CD4-positive, alpha-beta memory T cell (primary cell): ENCODE measurements around the gene RBM44. TPM values are rescaled to one million over a fixed set of nuclear protein-coding genes. Genes with fewer than 3 reads are reported as not detected.

Source experiments
- CTCF ChIA-PET: fragments of 350-600 bp; sonication (Branson Sonifier 250); formaldehyde crosslinking; loops from one replicate; lab custom pipeline; 2021; ENCODE audit warnings: inconsistent platforms; ENCODE audit not compliant: partially characterized antibody; lab: Charles Lee
- POLR2A ChIA-PET: fragments of 350-600 bp; sonication (Branson Sonifier 250); formaldehyde crosslinking; loops from one replicate; lab custom pipeline; 2021; ENCODE audit not compliant: partially characterized antibody; lab: Charles Lee
- DNase-seq, 5 donors: peaks; one replicate each; pipeline versions ENCODE4 v3.0.0 to v3.0.0-alpha.2; 2020 to 2022; ENCODE audit warnings: mixed read lengths in 1 of 5
- H3K27ac ChIP-seq: one replicate; pipeline ENCODE4 v1.7.0; 2013; ENCODE audit warnings: low read depth, low read length
- H3K27me3 ChIP-seq: 2 replicates; pipeline ENCODE4 v1.7.0; 2013; ENCODE audit warnings: mild to moderate bottlenecking, low read length, moderate library complexity; ENCODE audit not compliant: insufficient read depth
- H3K36me3 ChIP-seq: 2 replicates; pipeline ENCODE4 v1.7.0; 2013; ENCODE audit warnings: mild to moderate bottlenecking, low read length, moderate library complexity; ENCODE audit not compliant: insufficient read depth
- H3K4me1 ChIP-seq: 2 replicates; pipeline ENCODE4 v1.7.0; 2013; ENCODE audit warnings: mild to moderate bottlenecking, low read length, moderate library complexity; ENCODE audit not compliant: insufficient read depth
- H3K4me3 ChIP-seq, 2 donors: one replicate each; pipeline ENCODE4 v1.7.0; 2013; ENCODE audit warnings: low read length in 2 of 2, mild to moderate bottlenecking in 1 of 2
- H3K9me3 ChIP-seq, 2 donors: one replicate each; pipeline ENCODE4 v1.7.0; 2013; ENCODE audit warnings: low read length in 2 of 2, control low read depth in 1 of 2; ENCODE audit not compliant: control insufficient read depth in 1 of 2
- H3K27ac Mint-ChIP-seq, 7 donors: one replicate each; pipeline ENCODE4 v1.8.0; 2020 to 2021; ENCODE audit warnings: mixed read lengths in 7 of 7, mild to moderate bottlenecking in 6 of 7, inconsistent platforms in 3 of 7, moderate library complexity in 3 of 7
- H3K27me3 Mint-ChIP-seq, 2 donors: one replicate each; pipeline ENCODE4 v1.8.0; 2020 to 2021; ENCODE audit warnings: mixed read lengths in 2 of 2
- H3K36me3 Mint-ChIP-seq, 2 donors: one replicate each; pipeline ENCODE4 v1.8.0; 2020 to 2021; ENCODE audit warnings: mixed read lengths in 2 of 2, inconsistent platforms in 1 of 2, mild to moderate bottlenecking in 1 of 2
- H3K4me1 Mint-ChIP-seq, 4 donors: one replicate each; pipeline ENCODE4 v1.8.0; 2020 to 2021; ENCODE audit warnings: mixed read lengths in 4 of 4, mild to moderate bottlenecking in 1 of 4
- H3K4me3 Mint-ChIP-seq, 8 donors: one replicate each; pipeline ENCODE4 v1.8.0; 2020 to 2021; ENCODE audit warnings: mixed read lengths in 8 of 8, mild to moderate bottlenecking in 7 of 8, moderate library complexity in 6 of 8, inconsistent platforms in 3 of 8
- H3K9me3 Mint-ChIP-seq, 8 donors: one replicate each; pipeline ENCODE4 v1.8.0; 2020 to 2021; ENCODE audit warnings: mixed read lengths in 8 of 8, mild to moderate bottlenecking in 5 of 8, inconsistent platforms in 3 of 8, moderate library complexity in 1 of 8
- intact Hi-C: fragments of 100-400 bp; cut with micrococcal nuclease; formaldehyde crosslinking; loops from one replicate; pipeline ENCODE4 v1.15.1; 2023
- polyA plus RNA-seq, 2 donors: library from polyadenylated mRNA; unstranded; fragments of 300-500 nt; fragmentation: Illumina TruSeq; gene quantifications; one replicate each; pipeline ENCODE4 v1.2.3, GENCODE V29; 2021
- total RNA-seq, 2 experiments: library from RNA; stranded (reverse); gene quantifications; one replicate each; pipeline ENCODE4 v1.2.3, GENCODE V29; 2021

Gene RBM44
- total and polyA plus RNA-seq, 4 experiments from 2014 or later = 0.17 to 1.1 (median 0.47) TPM

DNA sequence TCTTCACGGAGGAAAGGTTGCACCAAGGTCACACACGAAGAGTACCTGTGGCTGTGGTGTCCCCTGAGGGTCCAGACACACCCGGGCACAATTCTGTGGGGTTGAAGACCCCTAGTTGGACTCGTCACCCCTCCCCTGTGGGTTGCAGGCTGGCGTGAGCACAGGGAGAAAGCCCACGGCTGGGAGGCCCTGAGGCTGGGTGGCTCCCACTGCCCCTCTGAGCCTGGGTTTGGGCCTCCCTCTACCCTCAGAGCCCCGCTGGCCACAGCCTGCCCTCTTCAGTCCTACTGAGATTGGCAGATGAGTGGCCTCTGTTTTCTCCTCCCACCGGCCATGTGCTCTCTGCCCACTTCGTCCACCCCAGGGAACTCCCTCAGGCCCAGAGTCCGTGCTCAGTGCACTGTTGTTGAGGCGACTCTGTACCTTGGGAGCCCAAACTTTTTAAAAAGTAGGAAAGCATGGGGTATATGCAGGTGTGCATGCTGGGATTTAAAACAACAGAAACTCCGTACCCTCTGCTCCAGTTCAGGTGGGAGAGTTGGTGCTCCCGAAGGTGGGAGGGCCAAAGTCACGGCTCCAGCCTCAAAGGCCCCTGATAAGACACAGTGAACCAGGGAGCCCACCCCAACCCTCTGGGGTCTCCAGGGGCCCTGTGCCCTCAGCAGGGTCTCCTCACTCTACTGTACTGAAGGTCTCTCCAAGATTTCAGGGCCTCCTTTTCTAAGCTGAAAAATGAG lies 79.9 kb downstream of the RBM44 start:
- Histone ChIP-seq H3K36me3 (no peaks in the 10 kb centered on the region), H3K4me1 (no peaks in the 10 kb centered on the region), H3K4me3 (no peak overlapping the region), H3K27ac (no peak overlapping the region), H3K9me3 (no peaks in the 10 kb centered on the region), H3K27me3 (no peaks in the 10 kb centered on the region)
- Mint-ChIP-seq H3K4me1 (peaks cover 0 to 8% (median 2%) of the 10 kb centered on the region in 4 donors), H3K27ac (no peak overlapping the region), H3K27me3 (peaks cover 0 to 3% of the 10 kb centered on the region in 2 donors), H3K36me3 (no peaks in the 10 kb centered on the region), H3K4me3 (no peak overlapping the region), H3K9me3 (no peaks in the 10 kb centered on the region)
- DNase-seq = no peak
- CTCF ChIA-PET = no interaction called here
- intact Hi-C loops = no loop called here
- POLR2A ChIA-PET = no interaction called here

- Histone ChIP-seq H3K9me3 (no peaks in the 10 kb centered on the region), H3K4me3 (no peak overlapping the region), H3K36me3 (no peaks in the 10 kb centered on the region), H3K27ac (no peak overlapping the region), H3K4me1 (no peaks in the 10 kb centered on the region), H3K27me3 (no peaks in the 10 kb centered on the region)
- H3K36me3 Mint-ChIP-seq = no peaks in the 10 kb centered on the region
- H3K27me3 Mint-ChIP-seq = peaks cover 0 to 3% of the 10 kb centered on the region in 2 donors
- H3K27ac Mint-ChIP-seq = no peak overlapping the region
- H3K4me1 Mint-ChIP-seq = peaks cover 0 to 3% (median 0%) of the 10 kb centered on the region in 4 donors
- ChIA-PET CTCF (no interaction called here), POLR2A (no interaction called here)
- intact Hi-C loops = no loop called here
- no peak overlapping the region for H3K4me3 Mint-ChIP-seq
- no peak for DNase-seq
- H3K9me3 Mint-ChIP-seq = no peaks in the 10 kb centered on the region
These were observed 80.5 kb downstream of the RBM44 start for GRCh38 chr2:237879058-237879430.

- DNase-seq = no peak
- H3K4me1 ChIP-seq = no peaks in the 10 kb centered on the region
- no peaks in the 10 kb centered on the region for H3K27me3 Mint-ChIP-seq
- H3K9me3 Mint-ChIP-seq = no peaks in the 10 kb centered on the region
- POLR2A ChIA-PET = no interaction called here
- H3K36me3 Mint-ChIP-seq = no peaks in the 10 kb centered on the region
- H3K9me3 ChIP-seq = no peaks in the 10 kb centered on the region
- CTCF ChIA-PET = no interaction called here
- H3K27me3 ChIP-seq = no peaks in the 10 kb centered on the region
- H3K4me3 Mint-ChIP-seq = no peak overlapping the region
- peaks cover 0 to 3% (median 0%) of the 10 kb centered on the region in 4 donors for H3K4me1 Mint-ChIP-seq
- H3K27ac ChIP-seq = no peak overlapping the region
- H3K4me3 ChIP-seq = no peak overlapping the region
- peak overlapping the region in 1 of 7 donors; percentile 48 for H3K27ac Mint-ChIP-seq
- intact Hi-C loops = no loop called here
- no peaks in the 10 kb centered on the region for H3K36me3 ChIP-seq
These were observed 81.5 kb downstream of the RBM44 start for GRCh38 chr2:237879991-237880560.

DNA sequence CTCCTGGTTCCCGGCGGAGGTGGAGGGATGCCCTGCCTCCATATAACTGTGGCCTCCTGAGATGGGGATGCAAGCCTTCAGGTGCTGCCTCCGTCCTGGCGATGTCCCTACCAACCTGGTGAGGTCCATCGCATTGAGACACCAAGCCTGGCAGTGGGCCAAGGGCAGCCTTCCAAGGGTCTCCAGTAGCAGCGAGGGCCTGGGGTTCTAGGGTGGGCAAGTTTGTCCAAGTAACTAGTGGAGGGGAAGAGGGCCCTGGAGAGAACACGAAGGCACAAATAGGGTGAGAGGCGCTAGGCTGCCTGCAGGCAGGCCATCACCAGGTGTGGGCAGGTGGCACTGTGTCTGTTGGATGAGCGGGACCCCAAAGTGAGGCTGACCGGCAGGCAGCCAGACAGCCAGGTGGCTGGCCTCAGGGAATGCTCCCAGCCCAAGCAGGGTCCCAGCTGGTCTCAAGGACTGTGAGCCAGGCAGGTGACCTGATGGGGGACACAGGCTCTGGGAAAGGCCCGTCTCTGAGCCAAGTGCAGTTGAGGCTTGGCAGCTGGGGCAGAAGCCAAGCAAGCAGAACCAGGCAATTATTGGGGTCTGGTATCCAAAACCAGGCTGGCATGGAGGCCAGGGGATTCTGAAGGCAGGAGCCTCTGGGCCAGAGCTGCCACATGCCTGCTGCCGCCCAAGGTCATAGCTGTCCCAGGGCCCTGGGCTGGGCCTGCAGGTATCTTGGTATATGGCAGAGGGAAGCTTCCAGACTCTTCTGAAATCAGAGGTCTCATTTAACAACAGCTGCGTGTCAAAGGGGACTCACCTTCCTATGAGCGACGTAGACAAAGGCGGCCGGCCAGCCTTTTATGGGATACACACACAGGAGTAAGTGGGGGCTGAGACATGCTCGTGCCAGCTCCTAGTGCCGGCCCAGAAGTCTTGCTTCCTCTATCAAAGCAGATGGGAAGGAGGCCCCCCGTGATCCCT lies 84.2 kb downstream of the RBM44 start:
- ChIA-PET CTCF (no interaction called here), POLR2A (interaction anchor here (0.6 kb wide), 1 partner anchor 11 kb away, joined by 3 read pairs; no protein-coding TSS in a partner anchor)
- H3K9me3 Mint-ChIP-seq = no peaks in the 10 kb centered on the region
- H3K4me1 ChIP-seq = no peaks in the 10 kb centered on the region
- no peaks in the 10 kb centered on the region for H3K27me3 Mint-ChIP-seq
- no peaks in the 10 kb centered on the region for H3K27me3 ChIP-seq
- no peak for DNase-seq
- H3K36me3 ChIP-seq = no peaks in the 10 kb centered on the region
- no peak overlapping the region for H3K27ac Mint-ChIP-seq
- no peaks in the 10 kb centered on the region for H3K36me3 Mint-ChIP-seq
- H3K4me3 Mint-ChIP-seq = no peak overlapping the region
- intact Hi-C loops = no loop called here
- H3K4me1 Mint-ChIP-seq = peaks cover 0 to 3% (median 0%) of the 10 kb centered on the region in 4 donors
- H3K27ac ChIP-seq = no peak overlapping the region
- no peak overlapping the region for H3K4me3 ChIP-seq
- H3K9me3 ChIP-seq = no peaks in the 10 kb centered on the region

GRCh38 chr2:237883951-237884446 lies 85.4 kb downstream of the RBM44 start:
- Histone ChIP-seq H3K27ac (no peak overlapping the region), H3K4me1 (no peaks in the 10 kb centered on the region), H3K27me3 (no peaks in the 10 kb centered on the region), H3K4me3 (no peak overlapping the region), H3K9me3 (no peaks in the 10 kb centered on the region), H3K36me3 (no peaks in the 10 kb centered on the region)
- Mint-ChIP-seq H3K4me3 (no peak overlapping the region), H3K36me3 (no peaks in the 10 kb centered on the region), H3K4me1 (peaks cover 0 to 3% (median 0%) of the 10 kb centered on the region in 4 donors), H3K9me3 (no peaks in the 10 kb centered on the region), H3K27ac (no peak overlapping the region), H3K27me3 (no peaks in the 10 kb centered on the region)
- no peak for DNase-seq
- ChIA-PET CTCF (no interaction called here), POLR2A (no interaction called here)
- intact Hi-C loops = no loop called here

DNA sequence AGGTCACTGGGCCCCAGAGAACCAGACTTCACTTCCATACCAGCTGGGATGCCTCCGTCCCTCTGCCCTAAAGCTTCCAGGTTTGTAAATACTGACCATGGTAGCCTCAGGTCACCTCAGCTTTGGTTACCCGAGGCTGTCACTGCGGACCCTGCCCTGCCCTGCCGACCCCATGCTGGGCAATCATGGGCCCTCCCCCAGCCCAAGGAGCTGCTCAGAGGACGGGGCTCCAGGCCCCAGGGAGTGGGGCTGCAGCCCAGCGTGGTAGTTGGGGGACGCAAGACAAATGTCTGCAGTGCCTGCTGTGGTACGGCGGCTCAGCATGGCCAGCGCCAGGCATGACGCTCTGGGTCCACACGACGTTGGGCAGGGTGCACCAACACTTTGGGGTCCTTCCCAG lies 86.1 kb downstream of the RBM44 start:
- H3K9me3 Mint-ChIP-seq = no peaks in the 10 kb centered on the region
- H3K27me3 ChIP-seq = no peaks in the 10 kb centered on the region
- H3K9me3 ChIP-seq = no peaks in the 10 kb centered on the region
- H3K4me3 ChIP-seq = no peak overlapping the region
- peaks cover 0 to 3% (median 0%) of the 10 kb centered on the region in 4 donors for H3K4me1 Mint-ChIP-seq
- H3K27me3 Mint-ChIP-seq = no peaks in the 10 kb centered on the region
- intact Hi-C loops = no loop called here
- DNase-seq = no peak
- POLR2A ChIA-PET = no interaction called here
- CTCF ChIA-PET = no interaction called here
- H3K36me3 Mint-ChIP-seq = no peaks in the 10 kb centered on the region
- no peak overlapping the region for H3K27ac Mint-ChIP-seq
- no peak overlapping the region for H3K27ac ChIP-seq
- no peak overlapping the region for H3K4me3 Mint-ChIP-seq
- H3K4me1 ChIP-seq = no peaks in the 10 kb centered on the region
- H3K36me3 ChIP-seq = no peaks in the 10 kb centered on the region
